GM19468 (cell line): ENCODE data around the gene ZNF263.

Experiments
- ATAC-seq: cut with Tn5 transposase; IDR thresholded peaks from one replicate; pipeline ENCODE4 v1.9.1; 2021; ENCODE audit warnings: mild to moderate bottlenecking, moderate library complexity, moderate number of reproducible peaks; ENCODE audit not compliant: unreplicated experiment; ENCODE audit errors: extremely low read depth

ZNF263 gene

GRCh38 chr16:3317315-3317999 is 34.2 kb downstream of the ZNF263 start:
- no peak for ATAC-seq

GRCh38 chr16:3321816-3322215 is 38.5 kb downstream of the ZNF263 start:
- no peak for ATAC-seq

- ATAC-seq = no peak
These were observed 44.2 kb downstream of the ZNF263 start for GRCh38 chr16:3327514-3327913.

- ATAC-seq = no peak
These were observed 44.8 kb downstream of the ZNF263 start for GRCh38 chr16:3328104-3328503.

- ATAC-seq = no peak
These were observed 45.4 kb downstream of the ZNF263 start for GRCh38 chr16:3328643-3329042.
